Loucy (cell line): ENCODE measurements around the gene ALDH18A1.

Experiments
- EZH2phosphoT487 ChIP-seq: fragments of 200-600 bp; IDR thresholded peaks from 2 replicates; pipeline ENCODE4 v1.6.1; 2018; ENCODE audit warnings: antibody characterized with exemption, mild to moderate bottlenecking, moderate library complexity, borderline replicate concordance
- TF ChIP-seq, protein P1 (sequence below): fragments of 200-600 bp; sonication (generic); conservative IDR thresholded peaks from 2 replicates; pipeline ENCODE4 v1.5.1; 2014; ENCODE audit warnings: mild to moderate bottlenecking, antibody characterized with exemption, low read length

DNA sequence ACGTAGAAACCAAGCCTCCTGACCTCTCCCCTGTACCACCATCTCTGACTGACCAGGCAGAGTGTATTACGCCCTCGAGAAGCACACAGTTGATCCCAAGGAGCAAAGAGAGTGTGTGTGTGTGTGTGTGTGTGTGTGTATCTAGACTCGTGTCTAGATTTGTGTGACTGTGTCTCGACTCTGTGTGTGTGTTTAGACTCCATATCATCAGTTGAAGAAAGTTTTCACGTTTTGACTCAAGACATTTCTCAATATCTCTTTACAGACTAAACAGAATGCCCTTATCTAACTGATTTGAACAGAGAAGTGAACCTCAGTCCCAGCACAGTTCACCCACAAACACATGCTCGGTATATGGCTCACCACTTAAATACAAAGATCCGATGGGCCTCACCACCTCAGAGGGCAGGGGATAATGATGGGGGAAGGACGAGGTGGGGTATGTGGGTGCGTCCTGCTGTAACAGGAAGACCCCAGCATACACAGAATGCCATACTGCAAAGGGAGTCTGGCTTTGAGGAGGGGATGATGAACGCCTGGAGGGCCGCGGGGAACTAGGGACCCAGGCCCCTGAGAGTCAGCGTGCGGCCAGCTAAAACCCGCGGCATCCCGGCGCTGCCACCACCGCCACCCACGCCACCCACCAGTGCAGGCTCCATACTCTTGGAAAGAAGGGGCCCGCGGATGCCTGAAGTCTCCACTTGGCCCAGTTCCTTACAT lies 780 bp downstream of the ALDH18A1 start:
- TF ChIP-seq, protein P1, sequence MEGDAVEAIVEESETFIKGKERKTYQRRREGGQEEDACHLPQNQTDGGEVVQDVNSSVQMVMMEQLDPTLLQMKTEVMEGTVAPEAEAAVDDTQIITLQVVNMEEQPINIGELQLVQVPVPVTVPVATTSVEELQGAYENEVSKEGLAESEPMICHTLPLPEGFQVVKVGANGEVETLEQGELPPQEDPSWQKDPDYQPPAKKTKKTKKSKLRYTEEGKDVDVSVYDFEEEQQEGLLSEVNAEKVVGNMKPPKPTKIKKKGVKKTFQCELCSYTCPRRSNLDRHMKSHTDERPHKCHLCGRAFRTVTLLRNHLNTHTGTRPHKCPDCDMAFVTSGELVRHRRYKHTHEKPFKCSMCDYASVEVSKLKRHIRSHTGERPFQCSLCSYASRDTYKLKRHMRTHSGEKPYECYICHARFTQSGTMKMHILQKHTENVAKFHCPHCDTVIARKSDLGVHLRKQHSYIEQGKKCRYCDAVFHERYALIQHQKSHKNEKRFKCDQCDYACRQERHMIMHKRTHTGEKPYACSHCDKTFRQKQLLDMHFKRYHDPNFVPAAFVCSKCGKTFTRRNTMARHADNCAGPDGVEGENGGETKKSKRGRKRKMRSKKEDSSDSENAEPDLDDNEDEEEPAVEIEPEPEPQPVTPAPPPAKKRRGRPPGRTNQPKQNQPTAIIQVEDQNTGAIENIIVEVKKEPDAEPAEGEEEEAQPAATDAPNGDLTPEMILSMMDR: no peak
- TF ChIP-seq EZH2phosphoT487: no peak
